ENCODE measurements around the gene ADK.

GRCh38 chr10:74179111-74179710 lies 28.2 kb downstream of the ADK start:
- TF ChIP-seq CTCF (conservative IDR thresholded peaks at IDR 0.05; ENCODE audit: low read depth in 2 of 2) (no peak), JUNB (IDR thresholded peaks at IDR 0.05; ENCODE audit: unreplicated experiment) (no peak), POLR2AphosphoS5 (IDR thresholded peaks at IDR 0.05; ENCODE audit: low read depth) (no peak), ZNF114 (CRISPR knock-in tag; IDR thresholded peaks at IDR 0.05) (no peak)
